GM06990 (cell line): ENCODE results near the gene ADAMTSL1.
"Not testable (repeated sequence)": the region's sequence is repeated elsewhere in the genome, so short reads cannot be mapped to it uniquely, and the experiment has no call there.

Experiments used
- DNase-seq: peaks from one replicate; pipeline ENCODE4 v3.0.0-alpha.2; 2011; ENCODE audit not compliant: insufficient read length; ENCODE audit errors: extremely low read depth
- H3K27me3 ChIP-seq: replicated peaks from 2 replicates; pipeline ENCODE4 v1.6.0; 2011; ENCODE audit warnings: low read length; ENCODE audit not compliant: control insufficient read depth, insufficient read depth
- H3K36me3 ChIP-seq: 2 replicates; pipeline ENCODE4 v1.5.1; 2011; ENCODE audit warnings: low read length; ENCODE audit not compliant: control insufficient read depth, insufficient read depth
- H3K4me3 ChIP-seq: replicated peaks from 2 replicates; pipeline ENCODE4 v1.5.1; 2011; ENCODE audit warnings: low read depth, mild to moderate bottlenecking, control low read depth, low read length
- TF ChIP-seq, protein P1 (sequence below): IDR thresholded peaks from 2 replicates; pipeline ENCODE4 v1.5.1; 2011; ENCODE audit warnings: low read length, control low read depth, mild to moderate bottlenecking, inconsistent platforms; ENCODE audit not compliant: insufficient read depth, poor library complexity, severe bottlenecking

The ADAMTSL1 gene

DNA sequence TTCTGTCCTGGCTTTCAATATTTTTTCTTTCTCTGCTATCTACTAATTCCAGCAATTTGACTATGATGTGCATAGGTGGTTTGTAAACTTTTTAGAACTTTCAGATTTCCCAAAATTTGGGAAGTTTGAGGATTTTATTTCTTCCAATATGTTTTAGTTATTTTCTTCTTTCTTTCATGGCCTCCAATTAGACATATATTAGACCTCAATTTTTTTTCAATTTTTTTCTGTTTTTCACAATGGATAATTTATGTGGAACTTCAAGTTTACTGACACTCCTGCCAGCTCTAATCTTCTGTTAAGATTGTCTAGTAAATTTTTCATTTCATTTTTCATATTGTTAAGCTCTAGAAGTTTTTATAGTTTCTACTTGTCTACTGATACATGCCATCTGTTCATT is 395.8 kb downstream of the ADAMTSL1 start:
- TF ChIP-seq, protein P1, sequence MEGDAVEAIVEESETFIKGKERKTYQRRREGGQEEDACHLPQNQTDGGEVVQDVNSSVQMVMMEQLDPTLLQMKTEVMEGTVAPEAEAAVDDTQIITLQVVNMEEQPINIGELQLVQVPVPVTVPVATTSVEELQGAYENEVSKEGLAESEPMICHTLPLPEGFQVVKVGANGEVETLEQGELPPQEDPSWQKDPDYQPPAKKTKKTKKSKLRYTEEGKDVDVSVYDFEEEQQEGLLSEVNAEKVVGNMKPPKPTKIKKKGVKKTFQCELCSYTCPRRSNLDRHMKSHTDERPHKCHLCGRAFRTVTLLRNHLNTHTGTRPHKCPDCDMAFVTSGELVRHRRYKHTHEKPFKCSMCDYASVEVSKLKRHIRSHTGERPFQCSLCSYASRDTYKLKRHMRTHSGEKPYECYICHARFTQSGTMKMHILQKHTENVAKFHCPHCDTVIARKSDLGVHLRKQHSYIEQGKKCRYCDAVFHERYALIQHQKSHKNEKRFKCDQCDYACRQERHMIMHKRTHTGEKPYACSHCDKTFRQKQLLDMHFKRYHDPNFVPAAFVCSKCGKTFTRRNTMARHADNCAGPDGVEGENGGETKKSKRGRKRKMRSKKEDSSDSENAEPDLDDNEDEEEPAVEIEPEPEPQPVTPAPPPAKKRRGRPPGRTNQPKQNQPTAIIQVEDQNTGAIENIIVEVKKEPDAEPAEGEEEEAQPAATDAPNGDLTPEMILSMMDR = no peak

GRCh38 chr9:18874069-18874468 is 400.1 kb downstream of the ADAMTSL1 start:
- TF ChIP-seq, protein P1 = no peak
- Histone ChIP-seq H3K4me3 (no peak overlapping the region), H3K36me3 (no peaks in the 10 kb centered on the region), H3K27me3 (no peaks in the 10 kb centered on the region)
- no peak for DNase-seq

More for the DNA sequence above, 395.8 kb downstream of the ADAMTSL1 start:
- no peak for DNase-seq
- no peaks in the 10 kb centered on the region; the same call in 1 of the 2 replicates for H3K27me3 ChIP-seq
- H3K36me3 ChIP-seq = no peaks in the 10 kb centered on the region
- no peak overlapping the region for H3K4me3 ChIP-seq

DNA sequence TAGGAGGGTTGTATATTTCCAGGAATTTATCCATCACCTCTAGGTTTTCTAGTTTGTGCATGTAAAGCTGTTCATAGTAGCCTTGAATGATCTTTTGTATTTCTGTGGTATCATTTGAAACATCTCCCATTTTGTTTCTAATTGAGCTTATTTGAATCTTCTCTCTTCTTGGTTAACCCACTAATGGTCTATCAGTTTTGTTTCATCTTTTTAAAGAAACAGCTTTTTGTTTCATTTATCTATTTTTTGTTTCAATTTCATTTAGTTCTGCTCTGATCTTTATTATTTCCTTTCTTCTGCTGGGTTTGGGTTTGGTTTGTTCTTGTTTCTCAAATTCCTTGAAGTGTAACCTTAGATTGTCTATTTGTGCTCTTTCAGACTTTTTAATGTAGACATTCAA is 401.0 kb downstream of the ADAMTSL1 start:
- not testable (repeated sequence) for DNase-seq, H3K27me3 ChIP-seq, H3K4me3 ChIP-seq, H3K36me3 ChIP-seq

- Histone ChIP-seq H3K36me3 (no peaks in the 10 kb centered on the region), H3K4me3 (no peak overlapping the region), H3K27me3 (no peaks in the 10 kb centered on the region)
- DNase-seq = no peak
- TF ChIP-seq, protein P1 = no peak
These were observed 404.0 kb downstream of the ADAMTSL1 start for GRCh38 chr9:18877984-18878383.

DNA sequence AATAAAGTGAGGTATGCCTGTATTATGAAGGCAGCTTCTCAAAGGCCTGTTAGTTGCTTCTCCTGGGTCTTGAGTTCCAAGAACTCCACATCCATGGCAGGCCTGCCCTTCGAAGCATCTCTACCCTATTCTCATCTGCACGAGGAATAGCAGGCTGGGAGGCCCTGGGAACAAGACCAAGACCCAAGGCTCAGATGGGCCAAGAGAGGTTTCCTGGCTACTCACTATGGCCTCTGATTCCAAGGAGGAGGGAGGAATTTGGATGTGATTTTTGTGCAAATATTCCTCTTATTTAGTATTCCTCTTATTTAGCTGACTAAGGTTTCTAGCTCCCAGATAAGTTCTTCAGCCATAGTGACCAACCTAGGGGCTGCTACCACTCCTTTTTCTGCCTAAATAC is 407.8 kb downstream of the ADAMTSL1 start:
- no peak overlapping the region for H3K4me3 ChIP-seq
- TF ChIP-seq, protein P1 = no peak
- no peaks in the 10 kb centered on the region for H3K27me3 ChIP-seq
- no peaks in the 10 kb centered on the region for H3K36me3 ChIP-seq
- no peak for DNase-seq

- TF ChIP-seq, protein P1 = no peak
- Histone ChIP-seq H3K27me3 (no peaks in the 10 kb centered on the region), H3K4me3 (no peak overlapping the region), H3K36me3 (no peaks in the 10 kb centered on the region)
- DNase-seq = no peak
These were observed 413.6 kb downstream of the ADAMTSL1 start for GRCh38 chr9:18887546-18887945.
